ENCODE data around the gene NUP188.

GRCh38 chr9:129012893-129013448 lies 65.5 kb downstream of the NUP188 start:
- no peak for TF ChIP-seq CTCF (optimal IDR thresholded peaks at IDR 0.05 in 1 of 3, IDR thresholded peaks at IDR 0.05 in 1 of 3, conservative IDR thresholded peaks at IDR 0.05 in 1 of 3; ENCODE audit: extremely low read depth in 1 of 3, insufficient read depth in 2 of 3, low read length in 3 of 3)
- no peak for TF ChIP-seq EZH2 (IDR thresholded peaks at IDR 0.05; ENCODE audit: low read length)
